Measurements from ENCODE around the gene TFCP2L1.

The TFCP2L1 gene

GRCh38 chr2:121329786-121330185 is 44.8 kb upstream of the TFCP2L1 start:
- Histone ChIP-seq H3K4me3 (ENCODE audit: severe bottlenecking) (no peak overlapping the region), H3K9me3 (ENCODE audit: severe bottlenecking) (no peaks in the 10 kb centered on the region), H3K4me1 (ENCODE audit: insufficient read depth, poor library complexity, severe bottlenecking) (no peaks in the 10 kb centered on the region), H3K36me3 (ENCODE audit: low read depth) (no peaks in the 10 kb centered on the region), H3K27ac (ENCODE audit: poor library complexity, severe bottlenecking) (no peak overlapping the region), H3K27me3 (ENCODE audit: insufficient read depth, poor library complexity, severe bottlenecking) (no peaks in the 10 kb centered on the region)
- TF ChIP-seq CTCF (IDR thresholded peaks at IDR 0.05; ENCODE audit: poor library complexity, severe bottlenecking) = no peak
- ATAC-seq (ENCODE audit: low read depth) (no peak), DNase-seq (ENCODE audit: low spot score) (no peak)

GRCh38 chr2:121326628-121327027 is 41.6 kb upstream of the TFCP2L1 start:
- ATAC-seq (ENCODE audit: low read depth) = no peak
- no peak for TF ChIP-seq CTCF (IDR thresholded peaks at IDR 0.05; ENCODE audit: poor library complexity, severe bottlenecking)

GRCh38 chr2:121324601-121325000 is 39.6 kb upstream of the TFCP2L1 start:
- ATAC-seq (ENCODE audit: low read depth) = no peak
- Histone ChIP-seq H3K4me3 (ENCODE audit: severe bottlenecking) (no peak overlapping the region), H3K27me3 (ENCODE audit: insufficient read depth, poor library complexity, severe bottlenecking) (no peaks in the 10 kb centered on the region), H3K4me1 (ENCODE audit: insufficient read depth, poor library complexity, severe bottlenecking) (no peaks in the 10 kb centered on the region), H3K9me3 (ENCODE audit: severe bottlenecking) (no peaks in the 10 kb centered on the region), H3K36me3 (ENCODE audit: low read depth) (no peaks in the 10 kb centered on the region), H3K27ac (ENCODE audit: poor library complexity, severe bottlenecking) (no peak overlapping the region)
- no peak for DNase-seq (ENCODE audit: low spot score)
- no peak for TF ChIP-seq CTCF (IDR thresholded peaks at IDR 0.05; ENCODE audit: poor library complexity, severe bottlenecking)

More at GRCh38 chr2:121326628-121327027, 41.6 kb upstream of the TFCP2L1 start:
- H3K27ac ChIP-seq (ENCODE audit: poor library complexity, severe bottlenecking) = no peak overlapping the region
- H3K4me3 ChIP-seq (ENCODE audit: severe bottlenecking) = no peak overlapping the region
- no peak for DNase-seq (ENCODE audit: low spot score)
- H3K36me3 ChIP-seq (ENCODE audit: low read depth) = no peaks in the 10 kb centered on the region
- no peaks in the 10 kb centered on the region for H3K27me3 ChIP-seq (ENCODE audit: insufficient read depth, poor library complexity, severe bottlenecking)
- H3K4me1 ChIP-seq (ENCODE audit: insufficient read depth, poor library complexity, severe bottlenecking) = no peaks in the 10 kb centered on the region
- no peaks in the 10 kb centered on the region for H3K9me3 ChIP-seq (ENCODE audit: severe bottlenecking)

- Histone ChIP-seq H3K4me1 (ENCODE audit: insufficient read depth, poor library complexity, severe bottlenecking) (no peaks in the 10 kb centered on the region), H3K4me3 (ENCODE audit: severe bottlenecking) (no peak overlapping the region), H3K36me3 (ENCODE audit: low read depth) (no peaks in the 10 kb centered on the region), H3K27ac (ENCODE audit: poor library complexity, severe bottlenecking) (no peak overlapping the region), H3K9me3 (ENCODE audit: severe bottlenecking) (no peaks in the 10 kb centered on the region), H3K27me3 (ENCODE audit: insufficient read depth, poor library complexity, severe bottlenecking) (no peaks in the 10 kb centered on the region)
- TF ChIP-seq CTCF (IDR thresholded peaks at IDR 0.05; ENCODE audit: poor library complexity, severe bottlenecking) = no peak
- ATAC-seq (ENCODE audit: low read depth) = no peak
- DNase-seq (ENCODE audit: low spot score) = no peak
Measured at GRCh38 chr2:121321476-121321875, 36.5 kb upstream of the TFCP2L1 start.

- Histone ChIP-seq H3K4me1 (ENCODE audit: insufficient read depth, poor library complexity, severe bottlenecking) (no peaks in the 10 kb centered on the region), H3K4me3 (ENCODE audit: severe bottlenecking) (no peak overlapping the region), H3K36me3 (ENCODE audit: low read depth) (no peaks in the 10 kb centered on the region), H3K27ac (ENCODE audit: poor library complexity, severe bottlenecking) (no peak overlapping the region), H3K9me3 (ENCODE audit: severe bottlenecking) (no peaks in the 10 kb centered on the region), H3K27me3 (ENCODE audit: insufficient read depth, poor library complexity, severe bottlenecking) (no peaks in the 10 kb centered on the region)
- TF ChIP-seq CTCF (IDR thresholded peaks at IDR 0.05; ENCODE audit: poor library complexity, severe bottlenecking) = no peak
- ATAC-seq (ENCODE audit: low read depth) (no peak), DNase-seq (ENCODE audit: low spot score) (no peak)
Measured at GRCh38 chr2:121319941-121320340, 34.9 kb upstream of the TFCP2L1 start.
